ENCODE results near the gene INTS11. TPM values are rescaled to one million over a fixed set of nuclear protein-coding genes. Genes with fewer than 3 reads are reported as not detected.

INTS11 gene
- polyA plus RNA-seq, 1 experiment: 95.8 TPM

GRCh38 chr1:1331068-1331965 is 6.9 kb upstream of the INTS11 start, which contains the start of gene TAS1R3:
Gene TAS1R3 (plus strand): TSS chr1:1331280. CDS start chr1:1331346, 66 bp downstream.
- peaks cover 11% of the 10 kb centered on the region for H3K36me3 ChIP-seq (ENCODE audit: control insufficient read depth, insufficient read depth, low read length)
- no peak for DNase-seq (ENCODE audit: low read depth)
- TF ChIP-seq, protein P1, sequence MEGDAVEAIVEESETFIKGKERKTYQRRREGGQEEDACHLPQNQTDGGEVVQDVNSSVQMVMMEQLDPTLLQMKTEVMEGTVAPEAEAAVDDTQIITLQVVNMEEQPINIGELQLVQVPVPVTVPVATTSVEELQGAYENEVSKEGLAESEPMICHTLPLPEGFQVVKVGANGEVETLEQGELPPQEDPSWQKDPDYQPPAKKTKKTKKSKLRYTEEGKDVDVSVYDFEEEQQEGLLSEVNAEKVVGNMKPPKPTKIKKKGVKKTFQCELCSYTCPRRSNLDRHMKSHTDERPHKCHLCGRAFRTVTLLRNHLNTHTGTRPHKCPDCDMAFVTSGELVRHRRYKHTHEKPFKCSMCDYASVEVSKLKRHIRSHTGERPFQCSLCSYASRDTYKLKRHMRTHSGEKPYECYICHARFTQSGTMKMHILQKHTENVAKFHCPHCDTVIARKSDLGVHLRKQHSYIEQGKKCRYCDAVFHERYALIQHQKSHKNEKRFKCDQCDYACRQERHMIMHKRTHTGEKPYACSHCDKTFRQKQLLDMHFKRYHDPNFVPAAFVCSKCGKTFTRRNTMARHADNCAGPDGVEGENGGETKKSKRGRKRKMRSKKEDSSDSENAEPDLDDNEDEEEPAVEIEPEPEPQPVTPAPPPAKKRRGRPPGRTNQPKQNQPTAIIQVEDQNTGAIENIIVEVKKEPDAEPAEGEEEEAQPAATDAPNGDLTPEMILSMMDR (IDR thresholded peaks at IDR 0.05; ENCODE audit: insufficient read depth, low read depth, low read length): no peak
- H3K27me3 ChIP-seq (ENCODE audit: control insufficient read depth, insufficient read depth, low read length): no peaks in the 10 kb centered on the region
- ChIA-PET CTCF (interaction anchor here (0.8 to 3.4 kb wide), 2 partner anchors 41 to 294 kb away, joined by 3 to 10 read pairs; no protein-coding TSS in a partner anchor), POLR2A (no interaction called here)
- H3K4me3 ChIP-seq (ENCODE audit: low read depth, low read length): no peak within 1 kb of the TSS

DNA sequence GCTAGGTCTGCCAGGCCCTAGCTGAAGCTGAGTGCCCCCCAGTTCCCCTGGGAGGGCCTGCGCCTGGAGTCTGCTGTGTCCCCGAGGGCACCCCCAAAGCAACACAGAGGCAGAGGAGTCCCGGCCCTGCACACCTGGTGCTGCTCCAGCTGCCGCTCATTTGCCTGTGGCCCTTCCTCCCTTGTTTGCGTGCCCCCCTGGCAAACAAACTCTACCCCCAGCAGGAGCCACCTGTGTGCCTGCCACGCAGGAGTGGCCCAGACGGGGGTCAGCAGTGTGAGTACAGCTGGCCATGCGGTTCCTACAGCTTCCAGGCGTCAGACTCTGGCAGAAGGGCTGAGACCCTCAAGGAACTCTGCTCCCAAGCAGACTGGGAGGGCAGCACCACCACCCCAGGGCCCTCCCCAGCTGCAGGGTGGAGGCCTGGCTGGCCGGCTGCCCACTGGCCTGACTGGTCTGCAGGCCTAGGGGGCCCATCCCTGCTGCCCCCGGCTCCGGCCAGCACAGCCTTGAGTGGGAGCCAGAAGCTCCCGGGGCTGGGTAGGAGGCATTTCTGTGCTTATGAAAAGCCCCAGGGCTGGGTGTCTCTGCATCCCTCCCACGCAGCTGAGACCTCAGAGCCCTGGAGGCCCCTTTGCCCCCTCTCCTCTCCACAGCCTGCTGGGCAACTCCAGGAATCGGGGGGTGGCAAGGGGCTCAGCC is 6.1 kb upstream of the INTS11 start:
- TF ChIP-seq, protein P1 (IDR thresholded peaks at IDR 0.05; ENCODE audit: insufficient read depth, low read depth, low read length): no peak
- no peak for DNase-seq (ENCODE audit: low read depth)
- ChIA-PET POLR2A (no interaction called here), CTCF (interaction anchor here (0.6 to 3.4 kb wide), 2 partner anchors 29 to 41 kb away, joined by 3 to 10 read pairs; no protein-coding TSS in a partner anchor)
- peaks cover 9% of the 10 kb centered on the region for H3K36me3 ChIP-seq (ENCODE audit: control insufficient read depth, insufficient read depth, low read length)
- H3K4me3 ChIP-seq (ENCODE audit: low read depth, low read length): no peak overlapping the region
- no peaks in the 10 kb centered on the region for H3K27me3 ChIP-seq (ENCODE audit: control insufficient read depth, insufficient read depth, low read length)

DNA sequence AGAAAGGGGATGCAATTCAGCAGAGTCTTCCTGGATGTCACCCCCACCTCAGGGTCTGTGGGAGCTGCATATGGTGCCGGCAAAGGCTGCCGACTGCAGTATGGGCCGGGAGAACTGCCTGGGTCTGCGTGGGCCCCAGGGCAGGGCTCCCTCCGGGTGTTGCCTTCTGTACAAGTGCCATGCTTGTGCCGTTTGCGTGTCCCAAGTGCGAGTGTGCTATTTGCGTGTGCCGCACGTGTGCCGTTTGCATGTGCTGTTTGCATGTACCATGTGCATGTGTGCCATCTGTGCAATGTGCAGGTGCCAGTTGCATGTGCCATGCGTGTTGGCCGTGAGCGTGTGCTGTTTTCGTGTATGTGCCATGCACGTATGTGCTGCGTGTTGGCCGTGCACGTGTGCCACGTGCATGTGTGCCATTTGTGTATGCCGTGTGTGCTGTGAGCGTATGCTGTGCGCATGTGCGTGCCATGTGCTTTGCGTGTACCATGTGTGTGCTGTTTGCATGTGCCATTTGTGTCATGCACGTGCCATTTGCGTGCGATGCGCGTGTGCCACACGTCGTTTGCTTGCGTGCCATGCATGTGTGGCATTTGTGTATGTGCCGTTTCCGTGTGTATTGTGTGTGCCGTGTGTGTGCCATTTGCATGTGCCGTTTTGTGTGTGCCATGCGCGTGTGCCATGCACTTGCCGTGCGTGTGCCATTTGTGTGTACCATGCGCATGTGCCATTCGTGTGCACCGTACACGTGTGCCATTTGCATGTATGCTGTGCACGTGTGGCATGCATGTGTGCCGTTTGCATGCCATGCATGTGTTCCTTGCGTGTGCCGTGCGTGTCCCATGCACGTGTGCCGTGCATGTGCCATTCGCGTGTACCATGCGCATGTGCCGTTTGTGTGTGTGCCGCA is 5.1 kb upstream of the INTS11 start:
- CTCF ChIA-PET: interaction anchor here (3.4 kb wide), 1 partner anchor 42 kb away, joined by 10 read pairs; no protein-coding TSS in a partner anchor
- POLR2A ChIA-PET: no interaction called here
- TF ChIP-seq, protein P1 (IDR thresholded peaks at IDR 0.05; ENCODE audit: insufficient read depth, low read depth, low read length): no peak
- DNase-seq (ENCODE audit: low read depth): no peak
- no peak overlapping the region for H3K4me3 ChIP-seq (ENCODE audit: low read depth, low read length)
- H3K27me3 ChIP-seq (ENCODE audit: control insufficient read depth, insufficient read depth, low read length): no peaks in the 10 kb centered on the region
- peaks cover 9% of the 10 kb centered on the region for H3K36me3 ChIP-seq (ENCODE audit: control insufficient read depth, insufficient read depth, low read length)

DNA sequence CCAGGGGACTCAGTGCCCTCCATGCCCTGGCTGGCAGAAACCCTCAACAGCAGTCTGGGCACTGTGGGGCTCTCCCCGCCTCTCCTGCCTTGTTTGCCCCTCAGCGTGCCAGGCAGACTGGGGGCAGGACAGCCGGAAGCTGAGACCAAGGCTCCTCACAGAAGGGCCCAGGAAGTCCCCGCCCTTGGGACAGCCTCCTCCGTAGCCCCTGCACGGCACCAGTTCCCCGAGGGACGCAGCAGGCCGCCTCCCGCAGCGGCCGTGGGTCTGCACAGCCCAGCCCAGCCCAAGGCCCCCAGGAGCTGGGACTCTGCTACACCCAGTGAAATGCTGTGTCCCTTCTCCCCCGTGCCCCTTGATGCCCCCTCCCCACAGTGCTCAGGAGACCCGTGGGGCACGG is 3.8 kb upstream of the INTS11 start:
- no peak overlapping the region for H3K4me3 ChIP-seq (ENCODE audit: low read depth, low read length)
- H3K27me3 ChIP-seq (ENCODE audit: control insufficient read depth, insufficient read depth, low read length): no peaks in the 10 kb centered on the region
- TF ChIP-seq, protein P1 (IDR thresholded peaks at IDR 0.05; ENCODE audit: insufficient read depth, low read depth, low read length): no peak
- ChIA-PET CTCF (no interaction called here), POLR2A (no interaction called here)
- H3K36me3 ChIP-seq (ENCODE audit: control insufficient read depth, insufficient read depth, low read length): peaks cover 9% of the 10 kb centered on the region
- no peak for DNase-seq (ENCODE audit: low read depth)
